Measurements from ENCODE around the gene ZBTB16.

ZBTB16 gene

GRCh38 chr11:114243461-114244372 lies 184.2 kb downstream of the ZBTB16 start:
- no peak for DNase-seq (ENCODE audit: low spot score)

- no peak for DNase-seq (ENCODE audit: low spot score)
These were observed 185.3 kb downstream of the ZBTB16 start for GRCh38 chr11:114244726-114245394.

GRCh38 chr11:114246321-114247069 lies 187.0 kb downstream of the ZBTB16 start:
- no peak for DNase-seq (ENCODE audit: low spot score)

GRCh38 chr11:114247070-114247789 lies 187.7 kb downstream of the ZBTB16 start:
- DNase-seq (ENCODE audit: low spot score): no peak

- DNase-seq (ENCODE audit: low spot score): no peak
These were observed 190.7 kb downstream of the ZBTB16 start for GRCh38 chr11:114250180-114250579.

GRCh38 chr11:114250993-114251814 lies 191.7 kb downstream of the ZBTB16 start:
- no peak for DNase-seq (ENCODE audit: low spot score)

GRCh38 chr11:114251815-114252337 lies 192.4 kb downstream of the ZBTB16 start:
- no peak for DNase-seq (ENCODE audit: low spot score)

GRCh38 chr11:114252767-114253166 lies 193.3 kb downstream of the ZBTB16 start:
- no peak for DNase-seq (ENCODE audit: low spot score)

GRCh38 chr11:114253771-114254170 lies 194.3 kb downstream of the ZBTB16 start:
- DNase-seq (ENCODE audit: low spot score): no peak

- DNase-seq (ENCODE audit: low spot score): no peak
These were observed 195.1 kb downstream of the ZBTB16 start for GRCh38 chr11:114254571-114255146.

GRCh38 chr11:114255289-114255688 lies 195.8 kb downstream of the ZBTB16 start:
- no peak for DNase-seq (ENCODE audit: low spot score)

GRCh38 chr11:114256176-114256966 lies 196.9 kb downstream of the ZBTB16 start:
- DNase-seq (ENCODE audit: low spot score): no peak

- no peak for DNase-seq (ENCODE audit: low spot score)
These were observed 197.4 kb downstream of the ZBTB16 start for GRCh38 chr11:114256967-114257286.

GRCh38 chr11:114257621-114258558 lies 198.4 kb downstream of the ZBTB16 start:
- no peak for DNase-seq (ENCODE audit: low spot score)

- DNase-seq (ENCODE audit: low spot score): peak; percentile 22
These were observed 199.2 kb downstream of the ZBTB16 start for GRCh38 chr11:114258696-114259095.

GRCh38 chr11:114259124-114259526 lies 199.6 kb downstream of the ZBTB16 start:
- DNase-seq (ENCODE audit: low spot score): no peak

- DNase-seq (ENCODE audit: low spot score): no peak
These were observed 200.1 kb downstream of the ZBTB16 start for GRCh38 chr11:114259551-114259983.

GRCh38 chr11:114260077-114260476 lies 200.6 kb downstream of the ZBTB16 start:
- DNase-seq (ENCODE audit: low spot score): no peak
